GM19099 (cell line): ENCODE data around the gene NT5C1A.

ENCODE experiments used
- POLR2A ChIP-seq: IDR thresholded peaks from 3 replicates; pipeline ENCODE4 v1.6.1; 2011; ENCODE audit warnings: low read depth; ENCODE audit not compliant: insufficient read length; ENCODE audit errors: extremely low read depth

The NT5C1A gene

GRCh38 chr1:39677645-39678044, 5.7 kb upstream of the NT5C1A start:
- no peak for TF ChIP-seq POLR2A

- no peak for TF ChIP-seq POLR2A
Measured at GRCh38 chr1:39676948-39677548, 5.1 kb upstream of the NT5C1A start.

- no peak for TF ChIP-seq POLR2A
Measured at GRCh38 chr1:39675220-39675619, 3.3 kb upstream of the NT5C1A start.

GRCh38 chr1:39673215-39673614, 1.3 kb upstream of the NT5C1A start:
- TF ChIP-seq POLR2A, result no peak

GRCh38 chr1:39672551-39672947, 642 bp upstream of the NT5C1A start:
- no peak for TF ChIP-seq POLR2A

- no peak for TF ChIP-seq POLR2A
Measured at GRCh38 chr1:39671433-39671792, 494 bp downstream of the NT5C1A start.

- no peak for TF ChIP-seq POLR2A
Measured at GRCh38 chr1:39670689-39671088, 1.2 kb downstream of the NT5C1A start.

- TF ChIP-seq POLR2A, result no peak
Measured at GRCh38 chr1:39668894-39669293, 3.0 kb downstream of the NT5C1A start.

- no peak for TF ChIP-seq POLR2A
Measured at GRCh38 chr1:39668111-39668510, 3.8 kb downstream of the NT5C1A start.

GRCh38 chr1:39666772-39667171, 5.1 kb downstream of the NT5C1A start:
- TF ChIP-seq POLR2A, result no peak

- TF ChIP-seq POLR2A, result no peak
Measured at GRCh38 chr1:39663559-39663958, 8.3 kb downstream of the NT5C1A start.

- no peak for TF ChIP-seq POLR2A
Measured at GRCh38 chr1:39662861-39663260, 9.0 kb downstream of the NT5C1A start.

GRCh38 chr1:39659538-39659937, 12.4 kb downstream of the NT5C1A start:
- TF ChIP-seq POLR2A, result no peak

- TF ChIP-seq POLR2A, result no peak
Measured at GRCh38 chr1:39659110-39659509, 12.8 kb downstream of the NT5C1A start.

- TF ChIP-seq POLR2A, result no peak
Measured at GRCh38 chr1:39657923-39658485, 13.9 kb downstream of the NT5C1A start.

GRCh38 chr1:39657402-39657801, 14.5 kb downstream of the NT5C1A start:
- no peak for TF ChIP-seq POLR2A

GRCh38 chr1:39656391-39656790, 15.5 kb downstream of the NT5C1A start:
- TF ChIP-seq POLR2A, result no peak
